Stimulated activated CD4-positive, alpha-beta T cell treated with anti-CD3 and anti-CD28 coated beads, Interleukin-1b, Interleukin-23, amount 100 ng/mL, for 4 hours (primary cell): ENCODE measurements around the gene LITAFD.
"Not testable (repeated sequence)": the region's sequence is repeated elsewhere in the genome, so short reads cannot be mapped to it uniquely, and the experiment has no call there.

Experiments
- DNase-seq, 2 donors: peaks; one replicate each; pipeline ENCODE4 v3.0.0-alpha.2; 2020; ENCODE audit warnings: low read depth in 2 of 2

Gene LITAFD

GRCh38 chr16:8882041-8882617 lies at the start of gene LITAFD:
TSS of gene LITAFD (plus strand) at chr16:8882351. CDS start at chr16:8884356, 2,005 bp downstream.
- no peak for DNase-seq

GRCh38 chr16:8832717-8833105 lies 49.4 kb upstream of the LITAFD start:
- DNase-seq, result no peak

- not testable (repeated sequence) for DNase-seq
These were observed 45.4 kb upstream of the LITAFD start for GRCh38 chr16:8836797-8837196.

- not testable (repeated sequence) for DNase-seq
These were observed 44.6 kb upstream of the LITAFD start for GRCh38 chr16:8837594-8837993.

GRCh38 chr16:8842016-8842415 lies 40.1 kb upstream of the LITAFD start:
- not testable (repeated sequence) for DNase-seq

- not testable (repeated sequence) for DNase-seq
These were observed 38.9 kb upstream of the LITAFD start for GRCh38 chr16:8843296-8843695.

- DNase-seq, result no peak
These were observed 36.4 kb upstream of the LITAFD start for GRCh38 chr16:8845699-8846298.

GRCh38 chr16:8846401-8846932 lies 35.7 kb upstream of the LITAFD start:
- DNase-seq, result no peak

GRCh38 chr16:8847145-8847544 lies 35.0 kb upstream of the LITAFD start:
- no peak for DNase-seq

- no peak for DNase-seq
These were observed 34.5 kb upstream of the LITAFD start for GRCh38 chr16:8847623-8848022.

GRCh38 chr16:8848231-8848938 lies 33.8 kb upstream of the LITAFD start:
- DNase-seq, result no peak

GRCh38 chr16:8848939-8849391 lies 33.2 kb upstream of the LITAFD start:
- no peak for DNase-seq

- DNase-seq, result no peak
These were observed 32.6 kb upstream of the LITAFD start for GRCh38 chr16:8849411-8850011.

GRCh38 chr16:8850279-8850885 lies 31.8 kb upstream of the LITAFD start:
- no peak for DNase-seq

- DNase-seq, result no peak
These were observed 30.3 kb upstream of the LITAFD start for GRCh38 chr16:8851761-8852403.

GRCh38 chr16:8852534-8852933 lies 29.6 kb upstream of the LITAFD start:
- DNase-seq, result no peak

GRCh38 chr16:8853150-8853549 lies 29.0 kb upstream of the LITAFD start:
- no peak for DNase-seq

GRCh38 chr16:8853611-8854010 lies 28.5 kb upstream of the LITAFD start:
- no peak for DNase-seq

- no peak for DNase-seq
These were observed 27.7 kb upstream of the LITAFD start for GRCh38 chr16:8854298-8854948.

GRCh38 chr16:8855051-8855786 lies 26.9 kb upstream of the LITAFD start:
- DNase-seq, result no peak
